IMR-90 (cell line): ENCODE data around the gene NKD1. TPM values are rescaled to one million over a fixed set of nuclear protein-coding genes. Genes with fewer than 3 reads are reported as not detected.

Source experiments
- ATAC-seq: fragments of 200-7000 bp; cut with Tn5 transposase; 2 replicates; pipeline ENCODE4 v1.9.1; 2020; ENCODE audit warnings: low read depth, mild to moderate bottlenecking, moderate library complexity
- BruUV-seq: library from RNA; stranded (reverse); fragments of 400-500 nt; replicated peaks from 2 replicates; lab custom pipeline; 2021; lab: Mats Ljungman, UMichigan
- CTCF ChIA-PET: fragments of 300-600 bp; formaldehyde crosslinking; extraction: SDS; loops from one replicate; lab custom pipeline; 2021; ENCODE audit warnings: antibody characterized with exemption; lab: Yijun Ruan, JAX
- POLR2A ChIA-PET: fragments of 300-600 bp; sonication (Branson Sonifier 250); formaldehyde crosslinking; loops from one replicate; lab custom pipeline; 2022; ENCODE audit warnings: antibody characterized with exemption; ENCODE audit not compliant: unreplicated experiment; lab: Charles Lee
- DNase-seq: peaks from one replicate; pipeline ENCODE4 v3.0.0; 2013
- H2AFZ ChIP-seq: replicated peaks from 2 replicates; pipeline ENCODE3; 2013; ENCODE audit warnings: low read length, mild to moderate bottlenecking; ENCODE audit not compliant: poor library complexity
- H2AK5ac ChIP-seq: 2 replicates; pipeline ENCODE4 v1.6.1; 2013; ENCODE audit warnings: low read depth, low read length, inconsistent platforms
- H2AK9ac ChIP-seq: replicated peaks from 2 replicates; pipeline ENCODE3; 2013; ENCODE audit warnings: mild to moderate bottlenecking, low read depth, low read length, moderate library complexity; ENCODE audit not compliant: poor library complexity
- H2BK120ac ChIP-seq: 2 replicates; pipeline ENCODE4 v1.6.1; 2013; ENCODE audit warnings: low read depth, low read length, inconsistent platforms
- H2BK15ac ChIP-seq: 3 replicates; pipeline ENCODE4 v1.6.1; 2013; ENCODE audit warnings: low read depth, low read length, inconsistent platforms
- H2BK20ac ChIP-seq: 2 replicates; pipeline ENCODE4 v1.6.1; 2013; ENCODE audit warnings: low read depth, mild to moderate bottlenecking, inconsistent platforms, low read length, moderate library complexity
- H2BK5ac ChIP-seq: 2 replicates; pipeline ENCODE4 v1.6.1; 2013; ENCODE audit warnings: mild to moderate bottlenecking, low read depth, low read length, inconsistent platforms; ENCODE audit not compliant: poor library complexity, severe bottlenecking
- H3K14ac ChIP-seq: replicated peaks from 2 replicates; pipeline ENCODE4 v1.6.1; 2013; ENCODE audit warnings: low read depth, low read length, inconsistent platforms
- H3K18ac ChIP-seq: 2 replicates; pipeline ENCODE4 v1.6.1; 2013; ENCODE audit warnings: low read depth, low read length, control low read depth
- H3K23ac ChIP-seq: 2 replicates; pipeline ENCODE4 v1.6.1; 2013; ENCODE audit warnings: low read depth, low read length, inconsistent platforms
- H3K27ac ChIP-seq: 2 replicates; pipeline ENCODE4 v1.5.1; 2013; ENCODE audit warnings: mild to moderate bottlenecking, control low read depth, low read length; ENCODE audit not compliant: insufficient read depth
- H3K27me3 ChIP-seq: 2 replicates; pipeline ENCODE4 v1.6.1; 2013; ENCODE audit warnings: low read length; ENCODE audit not compliant: control insufficient read depth, insufficient read depth
- H3K36me3 ChIP-seq: 2 replicates; pipeline ENCODE4 v1.6.1; 2013; ENCODE audit warnings: low read length, mixed read lengths; ENCODE audit not compliant: control insufficient read depth, insufficient read depth
- H3K4ac ChIP-seq: 2 replicates; pipeline ENCODE4 v1.6.1; 2013; ENCODE audit warnings: low read depth, low read length, inconsistent platforms
- H3K4me1 ChIP-seq: 2 replicates; pipeline ENCODE4 v1.6.1; 2013; ENCODE audit warnings: low read length, mixed read lengths; ENCODE audit not compliant: control insufficient read depth, insufficient read depth
- H3K4me2 ChIP-seq: 2 replicates; pipeline ENCODE4 v1.6.1; 2013; ENCODE audit warnings: low read depth, mild to moderate bottlenecking, control low read depth, low read length, moderate library complexity
- H3K4me3 ChIP-seq: 2 replicates; pipeline ENCODE4 v1.5.1; 2013; ENCODE audit warnings: low read depth, mild to moderate bottlenecking, control low read depth, low read length, moderate library complexity; ENCODE audit not compliant: insufficient read depth
- H3K56ac ChIP-seq: 2 replicates; pipeline ENCODE4 v1.6.1; 2013; ENCODE audit warnings: low read length, inconsistent platforms; ENCODE audit not compliant: insufficient read depth; ENCODE audit errors: extremely low read depth
- H3K79me1 ChIP-seq, 2 experiments: 2 replicates each; pipeline ENCODE4 v1.6.1; 2013; ENCODE audit warnings: low read length in 2 of 2, inconsistent platforms in 1 of 2, low read depth in 1 of 2
- H3K9ac ChIP-seq: 2 replicates; pipeline ENCODE4 v1.6.1; 2013; ENCODE audit warnings: low read depth, low read length, control low read depth
- H3K9me1 ChIP-seq: 2 replicates; pipeline ENCODE4 v1.6.1; 2013; ENCODE audit warnings: low read length, inconsistent platforms; ENCODE audit not compliant: insufficient read depth
- H3K9me3 ChIP-seq: 2 replicates; pipeline ENCODE4 v1.6.1; 2013; ENCODE audit warnings: low read length; ENCODE audit not compliant: control insufficient read depth, insufficient read depth
- H4K20me1 ChIP-seq: 2 replicates; pipeline ENCODE4 v1.6.1; 2013; ENCODE audit warnings: low read length, inconsistent platforms; ENCODE audit not compliant: insufficient read depth
- H4K5ac ChIP-seq: 2 replicates; pipeline ENCODE4 v1.6.1; 2013; ENCODE audit warnings: mild to moderate bottlenecking, low read depth, low read length, control low read depth
- H4K8ac ChIP-seq, 2 experiments: 2 replicates each; pipeline ENCODE4 v1.6.1; 2013; ENCODE audit warnings: low read depth in 2 of 2, low read length in 2 of 2, control low read depth in 1 of 2, inconsistent platforms in 1 of 2
- H4K91ac ChIP-seq: 2 replicates; pipeline ENCODE4 v1.6.1; 2013; ENCODE audit warnings: low read depth, low read length, inconsistent platforms; ENCODE audit not compliant: insufficient read depth
- BHLHE40 ChIP-seq: fragments of 150-350 bp; IDR thresholded peaks from 2 replicates; pipeline ENCODE4 v1.6.1; 2016; ENCODE audit warnings: mild to moderate bottlenecking, low read depth, low read length
- CEBPB ChIP-seq: IDR thresholded peaks from 2 replicates; pipeline ENCODE4 v1.6.1; 2012; ENCODE audit warnings: low read depth, low read length, improper control_type of control experiment
- CHD1 ChIP-seq: IDR thresholded peaks from 2 replicates; pipeline ENCODE4 v1.6.1; 2012; ENCODE audit warnings: low read depth, low read length, improper control_type of control experiment
- FOS ChIP-seq: fragments of 150-350 bp; IDR thresholded peaks from 2 replicates; pipeline ENCODE4 v1.6.1; 2016; ENCODE audit warnings: low read depth, low read length
- MAFK ChIP-seq: IDR thresholded peaks from 2 replicates; pipeline ENCODE4 v1.6.1; 2012; ENCODE audit warnings: low read depth, low read length, improper control_type of control experiment
- MAZ ChIP-seq: IDR thresholded peaks from 2 replicates; pipeline ENCODE4 v1.6.1; 2012; ENCODE audit warnings: low read depth, mild to moderate bottlenecking, low read length, improper control_type of control experiment, moderate library complexity, borderline replicate concordance
- MXI1 ChIP-seq: IDR thresholded peaks from 2 replicates; pipeline ENCODE4 v1.6.1; 2012; ENCODE audit warnings: low read depth, mild to moderate bottlenecking, low read length, moderate library complexity, borderline replicate concordance
- POLR2A ChIP-seq: IDR thresholded peaks from 2 replicates; pipeline ENCODE4 v1.6.1; 2012; ENCODE audit warnings: mild to moderate bottlenecking, low read depth, low read length
- RAD21 ChIP-seq: IDR thresholded peaks from 2 replicates; pipeline ENCODE4 v1.6.1; 2012; ENCODE audit warnings: low read length, improper control_type of control experiment
- RCOR1 ChIP-seq: IDR thresholded peaks from 2 replicates; pipeline ENCODE4 v1.6.1; 2012; ENCODE audit warnings: mild to moderate bottlenecking, low read length, improper control_type of control experiment; ENCODE audit not compliant: insufficient replicate concordance
- RFX5 ChIP-seq: IDR thresholded peaks from 2 replicates; pipeline ENCODE4 v1.8.0; 2012; ENCODE audit warnings: low read depth, mild to moderate bottlenecking, low read length, moderate library complexity
- SMC3 ChIP-seq: fragments of 150-350 bp; IDR thresholded peaks from 2 replicates; pipeline ENCODE4 v1.6.1; 2016; ENCODE audit warnings: low read depth, mild to moderate bottlenecking, antibody characterized with exemption, low read length, moderate library complexity
- USF2 ChIP-seq: fragments of 150-350 bp; IDR thresholded peaks from 2 replicates; pipeline ENCODE4 v1.6.1; 2017; ENCODE audit warnings: mild to moderate bottlenecking, antibody characterized with exemption, low read length, low read depth
- WGBS, 2 experiments: methylation state at CpG; one replicate each; pipeline versions ENCODE4 v1.1.5 to v1.1.7; 2013; ENCODE audit warnings: missing lambda C conversion rate in 2 of 2; ENCODE audit not compliant: insufficient read length in 1 of 2; ENCODE audit errors: extremely low coverage in 2 of 2; 5-methylcytosine and 5-hydroxymethylcytosine counted together
- dilution Hi-C: fragments of 300-500 bp; cut with HindIII; formaldehyde crosslinking; loops from one replicate; pipeline ENCODE4 v1.14.3; 2018; ENCODE audit warnings: low sequenced_read_pairs; ENCODE audit not compliant: unreplicated experiment
- in situ Hi-C: fragments of 300-500 bp; cut with MboI; formaldehyde crosslinking; loops from 3 replicates; pipeline ENCODE4 v1.14.3; 2019; ENCODE audit warnings: low sequenced_read_pairs, inconsistent platforms, mixed read lengths
- intact Hi-C: fragments of 100-400 bp; cut with micrococcal nuclease; formaldehyde crosslinking; loops from 2 replicates; pipeline ENCODE4 v1.10.0; 2022
- polyA plus RNA-seq, 3 experiments: library from polyadenylated mRNA; depleted of rRNA; stranded (reverse); fragments of >200 nt; gene quantifications; 2 replicates each; pipeline ENCODE4 v1.2.3, GENCODE V29; 2012; ENCODE audit warnings: low replicate concordance in 1 of 3
- total RNA-seq: library from RNA; depleted of rRNA; stranded (reverse); fragments of >200 nt; gene quantifications from 2 replicates; pipeline ENCODE4 v1.2.3, GENCODE V29; 2012
- TF ChIP-seq, protein P1 (sequence below): fragments of 150-350 bp; IDR thresholded peaks from 2 replicates; pipeline ENCODE4 v1.6.1; 2016; ENCODE audit warnings: low read depth, mild to moderate bottlenecking, low read length, moderate library complexity, borderline replicate concordance
- TF ChIP-seq, protein P2 (sequence below): conservative IDR thresholded peaks from 2 replicates; pipeline ENCODE4 v1.5.1; 2012; ENCODE audit warnings: mild to moderate bottlenecking, low read depth, low read length, improper control_type of control experiment

NKD1 gene
- total and polyA plus RNA-seq, 2 of the 4 experiments (the other 2 are of a cell fraction): not detected

DNA sequence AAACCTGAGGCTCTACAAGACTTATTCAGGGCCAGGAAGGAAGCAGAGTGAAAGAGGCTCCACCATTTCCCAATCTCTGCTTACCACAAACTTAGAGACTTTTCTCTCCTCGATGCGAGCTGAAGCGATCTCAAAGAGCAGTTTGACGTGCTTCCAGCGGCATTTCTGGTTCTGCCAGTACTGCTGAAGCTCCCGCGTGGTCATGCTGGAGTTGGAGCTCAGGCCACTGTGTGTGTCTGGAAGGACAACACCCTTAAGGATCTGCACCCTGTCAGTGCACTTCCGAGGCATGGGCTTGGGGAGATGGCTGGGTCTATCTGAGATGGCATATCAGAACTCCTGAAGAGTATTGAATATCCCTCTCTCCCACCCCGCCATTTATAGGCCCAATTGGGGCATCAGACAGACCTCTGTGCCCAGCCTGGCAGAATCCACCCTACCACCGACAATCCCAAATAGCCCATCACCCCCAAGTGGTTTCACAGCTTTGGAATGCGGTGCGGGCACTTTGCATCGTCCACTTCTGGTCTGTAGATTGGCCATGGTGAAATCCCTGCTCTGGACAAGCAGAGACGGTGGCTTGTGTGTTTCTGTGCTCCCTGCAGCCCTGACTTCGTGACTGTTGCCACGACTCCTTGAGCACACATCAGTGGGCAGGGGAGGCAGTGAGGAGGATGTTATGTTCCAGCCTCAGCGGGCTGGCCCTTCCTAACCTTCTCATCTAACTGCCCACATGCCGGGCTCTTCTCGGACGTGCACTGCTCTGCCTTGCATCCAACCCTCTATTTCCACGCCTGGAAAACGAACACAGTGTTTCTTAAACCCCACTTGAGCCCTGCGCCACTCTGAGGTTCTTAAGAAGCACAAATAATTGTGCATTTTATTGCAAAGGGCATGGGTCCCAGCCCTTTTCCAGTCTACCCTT, 127.8 kb downstream of the NKD1 start:
- Histone ChIP-seq H2BK20ac (no peak overlapping the region), H3K4me1 (no peaks in the 10 kb centered on the region), H3K18ac (no peak overlapping the region), H4K5ac (no peak overlapping the region), H3K4me2 (no peak overlapping the region), H3K27ac (no peak overlapping the region), H3K4me3 (no peak overlapping the region), H3K14ac (no peak overlapping the region), H4K20me1 (no peaks in the 10 kb centered on the region), H4K8ac (no peak overlapping the region), H3K79me1 (no peaks in the 10 kb centered on the region), H3K4ac (no peak overlapping the region), H2AFZ (no peak overlapping the region), H3K56ac (no peak overlapping the region), H4K91ac (no peak overlapping the region), H2BK15ac (no peak overlapping the region), H2BK120ac (no peak overlapping the region), H2AK5ac (no peak overlapping the region), H3K36me3 (no peaks in the 10 kb centered on the region), H3K23ac (no peak overlapping the region), H3K9ac (no peak overlapping the region), H3K9me1 (no peaks in the 10 kb centered on the region), H2BK5ac (no peak overlapping the region), H2AK9ac (no peak overlapping the region), H3K27me3 (peaks cover 5% of the 10 kb centered on the region), H3K9me3 (peaks cover 23% of the 10 kb centered on the region)
- dilution Hi-C loops (no loop called here), in situ Hi-C loops (no loop called here), intact Hi-C loops (no loop called here)
- ATAC-seq (no peak), DNase-seq (no peak)
- 73% methylated on average over 9 of the region's 23 CpGs; no CpG with 5 or more reads in 1 of the 2 experiments for WGBS, 2 experiments
- no TSS peak for BruUV-seq
- POLR2A ChIA-PET: no interaction called here
- CTCF ChIA-PET: no interaction called here
- TF ChIP-seq SMC3 (no peak), FOS (no peak), RAD21 (no peak), MAFK (no peak), RCOR1 (no peak), BHLHE40 (no peak), CEBPB (no peak), RFX5 (no peak), MXI1 (no peak), CHD1 (no peak), POLR2A (no peak), USF2 (no peak), MAZ (no peak)
- TF ChIP-seq, protein P1, sequence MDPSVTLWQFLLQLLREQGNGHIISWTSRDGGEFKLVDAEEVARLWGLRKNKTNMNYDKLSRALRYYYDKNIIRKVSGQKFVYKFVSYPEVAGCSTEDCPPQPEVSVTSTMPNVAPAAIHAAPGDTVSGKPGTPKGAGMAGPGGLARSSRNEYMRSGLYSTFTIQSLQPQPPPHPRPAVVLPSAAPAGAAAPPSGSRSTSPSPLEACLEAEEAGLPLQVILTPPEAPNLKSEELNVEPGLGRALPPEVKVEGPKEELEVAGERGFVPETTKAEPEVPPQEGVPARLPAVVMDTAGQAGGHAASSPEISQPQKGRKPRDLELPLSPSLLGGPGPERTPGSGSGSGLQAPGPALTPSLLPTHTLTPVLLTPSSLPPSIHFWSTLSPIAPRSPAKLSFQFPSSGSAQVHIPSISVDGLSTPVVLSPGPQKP: no peak
- TF ChIP-seq, protein P2, sequence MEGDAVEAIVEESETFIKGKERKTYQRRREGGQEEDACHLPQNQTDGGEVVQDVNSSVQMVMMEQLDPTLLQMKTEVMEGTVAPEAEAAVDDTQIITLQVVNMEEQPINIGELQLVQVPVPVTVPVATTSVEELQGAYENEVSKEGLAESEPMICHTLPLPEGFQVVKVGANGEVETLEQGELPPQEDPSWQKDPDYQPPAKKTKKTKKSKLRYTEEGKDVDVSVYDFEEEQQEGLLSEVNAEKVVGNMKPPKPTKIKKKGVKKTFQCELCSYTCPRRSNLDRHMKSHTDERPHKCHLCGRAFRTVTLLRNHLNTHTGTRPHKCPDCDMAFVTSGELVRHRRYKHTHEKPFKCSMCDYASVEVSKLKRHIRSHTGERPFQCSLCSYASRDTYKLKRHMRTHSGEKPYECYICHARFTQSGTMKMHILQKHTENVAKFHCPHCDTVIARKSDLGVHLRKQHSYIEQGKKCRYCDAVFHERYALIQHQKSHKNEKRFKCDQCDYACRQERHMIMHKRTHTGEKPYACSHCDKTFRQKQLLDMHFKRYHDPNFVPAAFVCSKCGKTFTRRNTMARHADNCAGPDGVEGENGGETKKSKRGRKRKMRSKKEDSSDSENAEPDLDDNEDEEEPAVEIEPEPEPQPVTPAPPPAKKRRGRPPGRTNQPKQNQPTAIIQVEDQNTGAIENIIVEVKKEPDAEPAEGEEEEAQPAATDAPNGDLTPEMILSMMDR: no peak
